Endothelial cell of hepatic sinusoid (primary cell): ENCODE results near the gene CLSTN2.

ENCODE experiments used
- in situ Hi-C: cut with HindIII; loops from 2 replicates; pipeline ENCODE4 v1.10.0; 2017; ENCODE audit warnings: low sequenced_read_pairs

Gene CLSTN2

DNA sequence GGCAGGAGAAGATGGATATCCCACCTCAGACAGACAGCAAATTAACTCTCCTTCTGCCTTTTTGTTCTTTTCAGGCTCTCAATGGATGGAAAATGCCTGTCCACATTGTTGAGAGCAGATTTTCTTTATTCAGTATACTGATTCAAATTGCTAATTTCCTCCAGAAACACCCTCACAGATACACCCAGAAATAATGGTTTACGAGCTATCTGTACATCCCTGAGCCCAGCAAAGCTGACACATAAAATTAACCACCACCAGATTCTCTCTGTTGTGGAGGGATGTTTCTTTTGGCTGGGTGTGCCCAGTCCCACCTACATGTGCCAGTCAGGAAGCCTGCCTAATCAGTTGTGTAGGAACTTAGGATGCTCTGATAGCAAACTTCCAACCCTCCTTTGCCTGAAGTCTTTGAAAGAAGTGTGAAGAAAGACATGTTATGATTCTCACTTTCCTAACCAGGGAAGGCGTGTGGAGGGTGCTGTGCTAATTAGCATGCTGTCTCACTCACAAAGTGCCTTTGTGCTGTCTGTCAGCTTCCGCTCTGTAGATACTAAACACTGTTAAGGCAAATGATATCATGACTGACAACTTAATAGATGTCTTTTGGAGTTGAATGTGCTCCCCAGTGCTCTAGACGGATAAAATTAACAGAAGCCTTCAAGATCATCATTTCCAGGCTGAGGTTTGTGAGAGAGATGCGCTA, 208.5 kb downstream of the CLSTN2 start:
- in situ Hi-C loops = no loop called here

DNA sequence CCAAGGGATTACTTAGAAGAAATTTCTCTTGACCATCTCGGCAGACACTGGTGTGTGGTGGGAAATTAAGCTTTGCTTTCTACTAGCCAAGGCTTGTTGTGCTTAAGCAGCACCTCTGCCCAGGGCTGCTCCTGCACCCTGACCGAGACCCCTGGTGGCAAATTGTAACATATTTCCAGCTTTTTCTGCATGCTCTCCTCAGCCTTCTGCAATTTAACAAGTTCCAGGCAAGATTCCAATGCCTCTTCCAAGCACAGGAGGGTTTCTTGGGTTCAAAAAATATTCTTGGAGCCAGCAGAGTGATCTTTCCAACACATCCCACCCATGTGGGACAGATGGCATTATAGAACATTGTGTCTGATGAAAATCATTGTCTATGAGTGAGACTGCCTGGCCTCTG, 210.5 kb downstream of the CLSTN2 start:
- in situ Hi-C loops = no loop called here

- in situ Hi-C loops = no loop called here
Measured at GRCh38 chr3:140146668-140147067, 211.7 kb downstream of the CLSTN2 start.

GRCh38 chr3:140147965-140148490, 213.0 kb downstream of the CLSTN2 start:
- in situ Hi-C loops = no loop called here

DNA sequence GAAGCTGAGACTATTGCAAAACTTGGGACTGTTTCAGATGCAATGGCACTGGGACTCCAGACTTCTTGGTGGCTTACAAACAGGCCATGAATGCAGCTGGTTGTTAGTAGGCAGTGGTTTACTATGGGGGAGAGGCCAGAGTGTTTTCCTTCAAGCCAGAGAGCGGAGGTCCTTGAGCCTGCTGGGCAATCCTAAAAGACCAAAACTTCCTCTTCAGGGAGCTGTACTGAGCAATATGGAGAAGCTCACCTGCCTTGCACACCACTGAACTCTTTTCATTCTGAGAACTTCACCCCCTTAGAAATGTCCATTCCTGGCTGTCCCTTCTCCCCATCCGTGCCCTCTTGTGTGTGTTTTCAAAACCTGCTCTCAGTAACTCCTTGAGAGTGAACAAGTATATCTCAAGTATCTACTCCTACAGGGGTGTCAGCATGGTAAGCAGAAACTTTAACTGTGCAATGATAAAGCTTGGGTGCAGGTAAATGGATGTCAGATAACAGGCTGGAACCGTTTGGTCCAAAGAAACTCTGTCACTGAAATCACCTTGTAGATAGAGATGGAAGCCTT, 213.9 kb downstream of the CLSTN2 start:
- in situ Hi-C loops = no loop called here

- in situ Hi-C loops = no loop called here
Measured at GRCh38 chr3:140151321-140151720, 216.3 kb downstream of the CLSTN2 start.

GRCh38 chr3:140152851-140153639, 218.1 kb downstream of the CLSTN2 start:
- in situ Hi-C loops = no loop called here

GRCh38 chr3:140153736-140154135, 218.8 kb downstream of the CLSTN2 start:
- in situ Hi-C loops = no loop called here

- in situ Hi-C loops = no loop called here
Measured at GRCh38 chr3:140157161-140157560, 222.2 kb downstream of the CLSTN2 start.

- in situ Hi-C loops = no loop called here
Measured at GRCh38 chr3:140159646-140160045, 224.7 kb downstream of the CLSTN2 start.

- in situ Hi-C loops = no loop called here
Measured at GRCh38 chr3:140160553-140160952, 225.6 kb downstream of the CLSTN2 start.

DNA sequence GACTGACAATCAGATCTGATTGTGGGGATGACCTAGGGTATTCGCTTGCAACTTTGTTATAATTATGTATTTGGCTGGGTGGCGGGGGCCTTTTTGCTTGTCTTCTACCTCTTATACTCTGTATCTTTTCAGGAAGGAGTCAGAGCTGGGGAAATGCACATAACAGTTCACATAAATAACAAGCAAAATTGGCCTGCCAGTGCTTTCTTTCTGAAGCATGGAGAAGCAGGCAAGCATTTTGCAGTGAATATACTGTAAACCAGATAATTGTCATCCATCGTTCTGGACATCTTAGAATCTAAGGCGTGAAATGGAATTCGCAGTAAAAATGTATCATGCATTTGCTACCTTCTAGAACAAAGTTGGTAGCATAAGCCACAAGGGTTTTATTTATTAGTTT, 227.6 kb downstream of the CLSTN2 start:
- in situ Hi-C loops = no loop called here

DNA sequence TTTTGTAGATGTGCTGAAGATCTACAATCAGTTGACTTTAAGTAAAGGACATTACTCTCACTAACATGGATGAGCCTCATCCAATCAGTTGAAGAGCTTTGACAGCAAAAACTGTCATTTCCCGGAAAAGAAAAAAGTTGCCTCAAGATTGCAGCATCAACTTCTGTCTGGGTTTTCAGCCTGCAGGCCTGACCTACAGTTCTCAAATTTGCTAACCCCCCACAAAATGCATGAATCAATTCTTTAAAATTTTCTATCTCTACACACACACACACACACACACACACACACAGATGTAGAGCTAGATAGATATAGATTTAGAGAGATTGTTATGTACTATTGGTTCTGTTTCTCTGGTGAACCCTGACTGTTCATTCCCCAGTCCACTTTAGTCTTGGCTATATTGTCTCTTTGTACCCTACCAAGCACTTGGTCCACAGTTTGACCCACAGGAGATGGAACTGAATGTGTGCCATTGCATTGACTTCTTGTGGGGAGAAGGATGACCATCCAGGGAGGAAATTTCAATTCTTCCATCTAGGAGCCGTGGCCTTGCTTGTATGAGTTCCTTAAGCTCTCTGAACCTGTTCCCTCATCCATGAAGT, 228.3 kb downstream of the CLSTN2 start:
- in situ Hi-C loops = no loop called here

- in situ Hi-C loops = no loop called here
Measured at GRCh38 chr3:140164156-140164555, 229.2 kb downstream of the CLSTN2 start.

GRCh38 chr3:140164922-140165590, 230.1 kb downstream of the CLSTN2 start:
- in situ Hi-C loops = no loop called here

DNA sequence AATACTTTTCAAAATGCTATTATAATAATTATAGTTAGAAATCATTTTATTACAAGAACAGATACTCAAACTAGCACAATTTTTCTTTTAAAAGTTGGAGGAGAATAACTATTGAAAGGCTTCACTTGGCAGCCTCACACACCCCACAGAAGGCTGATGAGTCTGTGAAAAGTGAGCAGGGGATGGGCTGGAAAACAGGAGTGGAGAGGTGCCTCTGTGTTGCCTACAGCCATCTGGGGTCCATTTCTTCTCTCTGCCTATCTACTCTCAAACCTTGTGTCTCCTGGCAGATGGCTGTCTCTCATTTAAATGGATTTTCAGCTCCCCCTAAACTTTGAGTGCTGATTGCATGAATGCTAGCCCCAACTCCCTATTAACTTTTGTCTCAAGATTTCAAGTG, 230.8 kb downstream of the CLSTN2 start:
- in situ Hi-C loops = no loop called here

DNA sequence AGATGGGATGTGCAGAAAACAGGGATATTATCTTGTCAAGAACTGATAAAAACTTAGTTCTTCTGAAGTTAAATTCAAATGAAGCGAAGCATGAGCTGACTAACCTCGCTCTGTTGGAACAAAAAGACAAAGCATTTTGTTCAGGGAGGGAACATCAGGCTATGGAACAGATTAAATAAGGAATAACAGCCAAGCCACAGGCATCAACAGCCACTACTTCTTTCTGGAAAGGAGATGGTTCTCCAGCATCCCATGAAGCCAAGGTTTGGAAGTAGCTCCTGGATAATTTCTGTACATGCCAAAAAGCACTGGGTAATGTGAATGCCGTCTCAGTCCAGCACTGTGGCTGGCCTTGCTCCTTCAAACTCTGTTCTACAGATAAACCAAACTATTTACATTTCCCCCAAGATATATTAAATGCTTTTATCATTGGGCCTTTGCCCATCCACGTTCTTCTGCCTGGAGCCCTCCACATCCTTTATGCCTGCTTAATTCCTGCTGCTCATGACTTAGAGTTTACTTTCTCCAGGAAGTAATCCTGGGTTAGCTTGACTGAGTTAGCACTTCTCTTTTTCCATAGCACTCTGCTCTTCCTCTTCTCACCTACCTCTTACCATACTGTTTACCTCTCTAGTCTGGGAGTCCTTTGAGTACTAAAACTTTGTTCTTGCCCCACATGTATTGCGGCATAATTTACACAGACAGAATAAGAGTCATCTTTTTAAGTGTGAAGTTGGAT, 232.0 kb downstream of the CLSTN2 start:
- in situ Hi-C loops = no loop called here

- in situ Hi-C loops = no loop called here
Measured at GRCh38 chr3:140167600-140168281, 232.8 kb downstream of the CLSTN2 start.

DNA sequence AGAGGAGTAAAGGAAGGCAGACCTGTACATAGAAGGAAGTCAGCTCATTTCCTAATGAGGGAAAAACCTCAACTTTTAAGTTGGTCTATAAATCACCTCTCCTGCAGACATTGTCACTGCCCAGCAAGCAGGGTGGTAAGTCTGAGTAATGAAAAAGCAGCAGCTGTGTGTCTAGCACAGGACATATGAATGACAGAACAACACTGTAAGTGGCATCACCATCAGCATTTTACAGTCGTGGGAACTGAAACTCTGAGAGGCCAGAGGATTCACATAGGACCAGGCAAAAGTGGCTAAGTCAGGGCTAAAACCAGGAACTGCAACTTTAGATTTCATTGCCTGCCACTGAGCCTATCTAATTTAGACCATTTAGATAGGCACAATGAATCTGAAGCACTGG, 235.6 kb downstream of the CLSTN2 start:
- in situ Hi-C loops = no loop called here

DNA sequence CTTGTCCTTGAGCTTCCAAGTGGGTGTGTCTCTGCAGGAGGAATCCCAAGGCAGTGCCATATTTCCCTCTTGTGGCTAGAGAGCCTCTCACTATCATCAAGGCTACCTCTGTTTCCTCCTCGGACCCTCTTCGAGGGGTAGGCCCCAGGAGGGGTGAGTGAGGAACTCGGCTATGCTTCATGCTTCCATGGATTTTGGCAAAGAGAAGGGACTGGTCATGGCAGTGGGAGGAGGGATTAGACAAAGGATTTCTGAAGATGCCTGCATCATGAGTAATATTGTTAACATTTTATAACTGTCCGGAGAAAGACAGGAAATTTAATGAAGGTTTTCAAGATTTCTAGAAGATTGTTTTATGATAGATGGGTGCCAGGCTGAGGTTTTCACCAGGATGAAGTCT, 241.5 kb downstream of the CLSTN2 start:
- in situ Hi-C loops = no loop called here
